GM18909 (cell line): ENCODE measurements around the gene CASP9.

Experiments used
- ATAC-seq: cut with Tn5 transposase; IDR thresholded peaks from one replicate; pipeline ENCODE4 v1.9.1; 2021; ENCODE audit warnings: mild to moderate bottlenecking; ENCODE audit not compliant: unreplicated experiment, poor library complexity

Gene CASP9

GRCh38 chr1:15524021-15524282, at the start of gene CASP9:
CASP9 (minus strand) TSS chr1:15524215; CDS start chr1:15524200, 15 bp downstream.
- ATAC-seq = no peak

GRCh38 chr1:15573477-15573876, 49.5 kb upstream of the CASP9 start:
- no peak for ATAC-seq

GRCh38 chr1:15571266-15571665, 47.3 kb upstream of the CASP9 start:
- ATAC-seq = no peak

GRCh38 chr1:15570861-15571260, 46.8 kb upstream of the CASP9 start:
- no peak for ATAC-seq

- no peak for ATAC-seq
These were observed 44.5 kb upstream of the CASP9 start for GRCh38 chr1:15568387-15569073.

GRCh38 chr1:15559189-15559810, 35.3 kb upstream of the CASP9 start:
- no peak for ATAC-seq

- ATAC-seq = no peak
These were observed 34.5 kb upstream of the CASP9 start for GRCh38 chr1:15558516-15558915.

- ATAC-seq = no peak
These were observed 33.6 kb upstream of the CASP9 start for GRCh38 chr1:15557594-15557993.

GRCh38 chr1:15557008-15557407, 33.0 kb upstream of the CASP9 start:
- ATAC-seq = no peak

GRCh38 chr1:15550573-15550972, 26.6 kb upstream of the CASP9 start:
- ATAC-seq = no peak

GRCh38 chr1:15546641-15547040, 22.6 kb upstream of the CASP9 start:
- no peak for ATAC-seq

GRCh38 chr1:15543589-15544568, 19.9 kb upstream of the CASP9 start:
- ATAC-seq = no peak

GRCh38 chr1:15543251-15543588, 19.2 kb upstream of the CASP9 start:
- ATAC-seq = no peak

- no peak for ATAC-seq
These were observed 18.6 kb upstream of the CASP9 start for GRCh38 chr1:15542388-15543250.

- no peak for ATAC-seq
These were observed 17.3 kb upstream of the CASP9 start for GRCh38 chr1:15541231-15541792.

GRCh38 chr1:15540186-15540585, 16.2 kb upstream of the CASP9 start:
- ATAC-seq = no peak

GRCh38 chr1:15538771-15539170, 14.8 kb upstream of the CASP9 start:
- no peak for ATAC-seq

- no peak for ATAC-seq
These were observed 7.7 kb upstream of the CASP9 start for GRCh38 chr1:15531682-15532081.

GRCh38 chr1:15531003-15531402, 7.0 kb upstream of the CASP9 start:
- no peak for ATAC-seq
